IPS-18c (cell line): ENCODE measurements around the gene EQTN.

Experiments
- H3K4me3 ChIP-seq: 2 replicates; pipeline ENCODE4 v1.7.0; 2013; ENCODE audit warnings: low read depth, mild to moderate bottlenecking, low read length, moderate library complexity; ENCODE audit not compliant: insufficient read depth
- H3K9me3 ChIP-seq: one replicate; pipeline ENCODE4 v1.6.1; 2013; ENCODE audit warnings: mild to moderate bottlenecking, low read length, moderate library complexity; ENCODE audit not compliant: control insufficient read depth, insufficient read depth

Gene EQTN

GRCh38 chr9:27297050-27297449 lies at the start of gene EQTN:
Gene EQTN, minus strand, starts transcription at chr9:27297150. Its CDS starts 95 bp downstream, at chr9:27297055.
- Histone ChIP-seq H3K9me3 (no peaks in the 10 kb centered on the region), H3K4me3 (no peak within 1 kb of the TSS)

- no peaks in the 10 kb centered on the region for H3K9me3 ChIP-seq
Observed at GRCh38 chr9:27344776-27345175, 47.8 kb upstream of the EQTN start.

GRCh38 chr9:27341545-27342294 lies 44.8 kb upstream of the EQTN start:
- H3K4me3 ChIP-seq, result no peak overlapping the region

More at GRCh38 chr9:27344776-27345175, 47.8 kb upstream of the EQTN start:
- no peak overlapping the region for H3K4me3 ChIP-seq

GRCh38 chr9:27340961-27341511 lies 44.1 kb upstream of the EQTN start:
- no peak overlapping the region for H3K4me3 ChIP-seq
- H3K9me3 ChIP-seq, result no peaks in the 10 kb centered on the region

More at GRCh38 chr9:27341545-27342294, 44.8 kb upstream of the EQTN start:
- H3K9me3 ChIP-seq, result no peaks in the 10 kb centered on the region

GRCh38 chr9:27340285-27340674 lies 43.3 kb upstream of the EQTN start:
- no peak overlapping the region for H3K4me3 ChIP-seq
- H3K9me3 ChIP-seq, result no peaks in the 10 kb centered on the region

GRCh38 chr9:27339661-27340284 lies 42.8 kb upstream of the EQTN start:
- Histone ChIP-seq H3K4me3 (no peak overlapping the region), H3K9me3 (no peaks in the 10 kb centered on the region)

GRCh38 chr9:27338527-27338903 lies 41.6 kb upstream of the EQTN start:
- no peak overlapping the region for H3K4me3 ChIP-seq
- no peaks in the 10 kb centered on the region for H3K9me3 ChIP-seq

GRCh38 chr9:27337833-27338526 lies 41.0 kb upstream of the EQTN start:
- H3K9me3 ChIP-seq, result no peaks in the 10 kb centered on the region
- no peak overlapping the region for H3K4me3 ChIP-seq

GRCh38 chr9:27337236-27337635 lies 40.3 kb upstream of the EQTN start:
- Histone ChIP-seq H3K9me3 (no peaks in the 10 kb centered on the region), H3K4me3 (no peak overlapping the region)

GRCh38 chr9:27336829-27337228 lies 39.9 kb upstream of the EQTN start:
- Histone ChIP-seq H3K4me3 (no peak overlapping the region), H3K9me3 (no peaks in the 10 kb centered on the region)

- Histone ChIP-seq H3K4me3 (no peak overlapping the region), H3K9me3 (no peaks in the 10 kb centered on the region)
Observed at GRCh38 chr9:27336126-27336525, 39.2 kb upstream of the EQTN start.

- Histone ChIP-seq H3K4me3 (no peak overlapping the region), H3K9me3 (no peaks in the 10 kb centered on the region)
Observed at GRCh38 chr9:27335075-27335474, 38.1 kb upstream of the EQTN start.

- no peak overlapping the region for H3K4me3 ChIP-seq
Observed at GRCh38 chr9:27333241-27334052, 36.5 kb upstream of the EQTN start.

GRCh38 chr9:27331393-27331792 lies 34.4 kb upstream of the EQTN start:
- H3K4me3 ChIP-seq, result no peak overlapping the region
- no peaks in the 10 kb centered on the region for H3K9me3 ChIP-seq

More at GRCh38 chr9:27333241-27334052, 36.5 kb upstream of the EQTN start:
- no peaks in the 10 kb centered on the region for H3K9me3 ChIP-seq

GRCh38 chr9:27329291-27329690 lies 32.3 kb upstream of the EQTN start:
- H3K4me3 ChIP-seq, result no peak overlapping the region
- H3K9me3 ChIP-seq, result no peaks in the 10 kb centered on the region

GRCh38 chr9:27328483-27328882 lies 31.5 kb upstream of the EQTN start:
- no peak overlapping the region for H3K4me3 ChIP-seq
- H3K9me3 ChIP-seq, result no peaks in the 10 kb centered on the region

- Histone ChIP-seq H3K4me3 (no peak overlapping the region), H3K9me3 (no peaks in the 10 kb centered on the region)
Observed at GRCh38 chr9:27311184-27311583, 14.2 kb upstream of the EQTN start.
